ENCODE data around the gene CHMP2A. TPM values are rescaled to one million over a fixed set of nuclear protein-coding genes. Genes with fewer than 3 reads are reported as not detected.

Gene CHMP2A
- total and polyA plus RNA-seq, 2 of the 13 experiments (the other 11 are each of a cell fraction or from before 2014, with no cell fraction given) = 49.7 to 55.0 TPM

GRCh38 chr19:58511353-58512208 lies 43.3 kb downstream of the CHMP2A start, which contains the start of gene SLC27A5 (continued):
- TF ChIP-seq HNF1A (IDR thresholded peaks at IDR 0.05; ENCODE audit: low read depth) (no peak; the same call in 1 of the 2 replicates), HNF1A (CRISPR knock-in tag; IDR thresholded peaks at IDR 0.05; ENCODE audit: borderline replicate concordance) (peak; percentile 68), HINFP (CRISPR knock-in tag; IDR thresholded peaks at IDR 0.05; ENCODE audit: low read depth) (0 out of 2 replicates have a peak, but pooled peaks have one; percentile 45), GATAD1 (CRISPR knock-in tag; IDR thresholded peaks at IDR 0.05) (0 out of 2 replicates have a peak, but pooled peaks have one; percentile 55), DZIP1 (CRISPR knock-in tag; IDR thresholded peaks at IDR 0.05) (no peak), JDP2 (CRISPR knock-in tag; IDR thresholded peaks at IDR 0.05; ENCODE audit: borderline replicate concordance) (no peak), ZNF773 (CRISPR knock-in tag; IDR thresholded peaks at IDR 0.05; ENCODE audit: borderline replicate concordance) (no peak), ZBTB8A (CRISPR knock-in tag; IDR thresholded peaks at IDR 0.05; ENCODE audit: borderline replicate concordance, low read depth) (no peak), ZNF556 (CRISPR knock-in tag; IDR thresholded peaks at IDR 0.05; ENCODE audit: borderline replicate concordance) (peak; percentile 71; the same call in 1 of the 2 replicates), ZNF574 (CRISPR knock-in tag; IDR thresholded peaks at IDR 0.05) (peak; percentile 62), ELF1 (CRISPR knock-in tag; IDR thresholded peaks at IDR 0.05) (no peak), ZNF441 (CRISPR knock-in tag; IDR thresholded peaks at IDR 0.05; ENCODE audit: borderline replicate concordance) (no peak), FOXA1 (IDR thresholded peaks at IDR 0.05) (no peak), FOXA1 (CRISPR knock-in tag; IDR thresholded peaks at IDR 0.05) (no peak; the same call in 1 of the 2 replicates), ATF4 (CRISPR knock-in tag; IDR thresholded peaks at IDR 0.05) (no peak), FOXJ3 (CRISPR knock-in tag; IDR thresholded peaks at IDR 0.05; ENCODE audit: borderline replicate concordance) (no peak)
